Measurements from ENCODE around the gene MYD88.

MYD88 gene

DNA sequence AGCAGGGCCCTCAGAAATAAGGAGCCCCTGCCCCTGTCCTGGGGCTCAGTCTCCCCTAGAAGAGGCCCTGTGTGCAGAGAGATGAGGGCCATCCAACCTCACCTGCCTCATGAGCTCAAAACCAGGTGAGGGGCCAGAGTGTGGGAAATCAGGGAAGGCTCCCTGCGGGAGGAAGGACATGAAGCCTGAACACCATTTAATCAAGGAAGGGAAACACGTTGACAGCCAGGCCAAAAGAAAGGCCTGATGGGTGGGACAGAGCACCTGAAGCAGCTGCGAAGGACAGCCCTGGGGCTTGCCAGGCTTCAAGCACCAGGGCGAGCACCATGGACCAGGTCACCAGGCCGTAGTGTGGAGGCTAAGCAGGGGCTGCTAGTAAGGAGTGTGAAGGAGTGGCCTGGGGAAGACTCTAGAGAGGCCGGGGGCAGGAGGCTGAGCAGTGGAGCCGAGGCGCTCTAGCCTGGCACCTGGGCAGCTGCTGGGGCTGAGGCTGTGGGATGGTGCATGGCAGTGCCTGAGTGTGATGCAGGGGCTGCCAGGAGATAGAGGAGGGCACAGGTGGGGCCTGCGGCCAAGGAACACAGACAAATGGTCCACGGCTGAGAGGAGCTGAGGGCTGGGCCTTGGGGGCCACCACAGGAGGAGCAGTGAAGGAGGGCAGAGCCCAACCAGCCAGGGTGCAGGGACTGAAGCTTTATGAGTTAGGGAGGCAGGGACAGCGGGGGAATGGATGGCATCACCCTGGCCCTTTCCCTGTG lies 17.6 kb upstream of the MYD88 start:
- TF ChIP-seq FOXM1 (IDR thresholded peaks at IDR 0.05; ENCODE audit: borderline replicate concordance, low read depth) (no peak), NFIC (IDR thresholded peaks at IDR 0.05) (no peak), TCF12 (IDR thresholded peaks at IDR 0.05; ENCODE audit: low read depth) (no peak), EP300 (IDR thresholded peaks at IDR 0.05; ENCODE audit: borderline replicate concordance) (no peak), RAD21 (IDR thresholded peaks at IDR 0.05; ENCODE audit: low read depth) (no peak), TAF1 (IDR thresholded peaks at IDR 0.05; ENCODE audit: low read depth) (no peak), CREB1 (IDR thresholded peaks at IDR 0.05; ENCODE audit: low read depth) (no peak)
- TF ChIP-seq, protein P1, sequence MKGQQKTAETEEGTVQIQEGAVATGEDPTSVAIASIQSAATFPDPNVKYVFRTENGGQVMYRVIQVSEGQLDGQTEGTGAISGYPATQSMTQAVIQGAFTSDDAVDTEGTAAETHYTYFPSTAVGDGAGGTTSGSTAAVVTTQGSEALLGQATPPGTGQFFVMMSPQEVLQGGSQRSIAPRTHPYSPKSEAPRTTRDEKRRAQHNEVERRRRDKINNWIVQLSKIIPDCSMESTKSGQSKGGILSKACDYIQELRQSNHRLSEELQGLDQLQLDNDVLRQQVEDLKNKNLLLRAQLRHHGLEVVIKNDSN (IDR thresholded peaks at IDR 0.05): no peak
- TF ChIP-seq, protein P2, sequence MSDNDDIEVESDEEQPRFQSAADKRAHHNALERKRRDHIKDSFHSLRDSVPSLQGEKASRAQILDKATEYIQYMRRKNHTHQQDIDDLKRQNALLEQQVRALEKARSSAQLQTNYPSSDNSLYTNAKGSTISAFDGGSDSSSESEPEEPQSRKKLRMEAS (IDR thresholded peaks at IDR 0.05): no peak

DNA sequence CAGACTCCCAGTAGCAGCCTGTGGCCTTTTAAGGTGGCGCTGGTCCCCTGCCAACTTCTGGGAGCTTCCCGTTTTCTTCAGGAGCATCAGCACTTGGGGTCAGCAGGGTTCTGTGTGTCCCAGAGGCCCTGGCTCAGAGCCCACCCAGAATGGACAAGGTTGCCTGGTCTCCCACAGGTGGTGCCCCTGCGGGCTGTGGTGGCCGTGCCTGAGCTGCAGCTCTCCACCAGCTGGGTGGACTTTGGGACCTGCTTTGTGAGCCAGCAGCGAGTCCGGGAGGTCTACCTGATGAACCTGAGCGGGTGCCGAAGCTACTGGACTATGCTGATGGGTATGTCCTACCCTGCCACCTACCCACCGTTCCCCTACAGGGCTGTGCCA lies 17.0 kb upstream of the MYD88 start:
- no peak for TF ChIP-seq NFIC (IDR thresholded peaks at IDR 0.05)
- TF ChIP-seq, protein P3, sequence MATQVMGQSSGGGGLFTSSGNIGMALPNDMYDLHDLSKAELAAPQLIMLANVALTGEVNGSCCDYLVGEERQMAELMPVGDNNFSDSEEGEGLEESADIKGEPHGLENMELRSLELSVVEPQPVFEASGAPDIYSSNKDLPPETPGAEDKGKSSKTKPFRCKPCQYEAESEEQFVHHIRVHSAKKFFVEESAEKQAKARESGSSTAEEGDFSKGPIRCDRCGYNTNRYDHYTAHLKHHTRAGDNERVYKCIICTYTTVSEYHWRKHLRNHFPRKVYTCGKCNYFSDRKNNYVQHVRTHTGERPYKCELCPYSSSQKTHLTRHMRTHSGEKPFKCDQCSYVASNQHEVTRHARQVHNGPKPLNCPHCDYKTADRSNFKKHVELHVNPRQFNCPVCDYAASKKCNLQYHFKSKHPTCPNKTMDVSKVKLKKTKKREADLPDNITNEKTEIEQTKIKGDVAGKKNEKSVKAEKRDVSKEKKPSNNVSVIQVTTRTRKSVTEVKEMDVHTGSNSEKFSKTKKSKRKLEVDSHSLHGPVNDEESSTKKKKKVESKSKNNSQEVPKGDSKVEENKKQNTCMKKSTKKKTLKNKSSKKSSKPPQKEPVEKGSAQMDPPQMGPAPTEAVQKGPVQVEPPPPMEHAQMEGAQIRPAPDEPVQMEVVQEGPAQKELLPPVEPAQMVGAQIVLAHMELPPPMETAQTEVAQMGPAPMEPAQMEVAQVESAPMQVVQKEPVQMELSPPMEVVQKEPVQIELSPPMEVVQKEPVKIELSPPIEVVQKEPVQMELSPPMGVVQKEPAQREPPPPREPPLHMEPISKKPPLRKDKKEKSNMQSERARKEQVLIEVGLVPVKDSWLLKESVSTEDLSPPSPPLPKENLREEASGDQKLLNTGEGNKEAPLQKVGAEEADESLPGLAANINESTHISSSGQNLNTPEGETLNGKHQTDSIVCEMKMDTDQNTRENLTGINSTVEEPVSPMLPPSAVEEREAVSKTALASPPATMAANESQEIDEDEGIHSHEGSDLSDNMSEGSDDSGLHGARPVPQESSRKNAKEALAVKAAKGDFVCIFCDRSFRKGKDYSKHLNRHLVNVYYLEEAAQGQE (IDR thresholded peaks at IDR 0.05; ENCODE audit: low read depth): no peak
- TF ChIP-seq TEAD4 (IDR thresholded peaks at IDR 0.05): no peak
- TF ChIP-seq, protein P1 (IDR thresholded peaks at IDR 0.05): no peak
- no peak for TF ChIP-seq CEBPB (IDR thresholded peaks at IDR 0.05)
- TF ChIP-seq EGR1 (IDR thresholded peaks at IDR 0.05): no peak

DNA sequence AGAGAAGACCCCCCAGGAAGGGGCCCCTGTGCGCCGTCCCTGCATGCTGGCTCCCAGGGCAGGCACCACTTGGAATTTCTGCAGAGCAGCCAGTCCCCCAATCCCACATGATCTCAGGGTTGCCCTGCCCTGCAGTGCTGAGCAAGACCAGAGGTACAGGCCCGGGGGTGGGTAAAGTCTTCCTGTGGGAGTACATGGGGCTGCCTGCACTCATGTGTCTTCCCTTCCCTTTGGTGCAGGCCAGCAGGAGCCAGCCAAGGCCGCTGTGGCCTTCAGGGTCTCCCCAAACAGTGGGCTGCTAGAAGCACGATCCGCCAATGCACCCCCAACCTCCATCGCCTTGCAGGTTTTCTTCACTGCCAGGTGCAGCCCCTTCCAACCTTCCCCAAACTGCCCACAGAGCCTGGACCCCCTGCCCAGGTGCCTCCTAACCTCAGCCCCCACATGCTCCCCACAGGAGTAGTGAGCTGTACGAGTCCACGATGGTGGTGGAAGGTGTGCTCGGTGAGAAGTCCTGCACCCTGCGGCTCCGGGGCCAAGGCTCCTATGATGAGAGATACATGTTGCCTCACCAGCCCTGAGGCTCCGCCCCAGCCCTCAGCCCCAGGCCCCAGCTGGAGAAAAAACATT lies 16.5 kb upstream of the MYD88 start:
- TF ChIP-seq CREB1 (IDR thresholded peaks at IDR 0.05; ENCODE audit: low read depth): no peak
- TF ChIP-seq, protein P3 (IDR thresholded peaks at IDR 0.05; ENCODE audit: low read depth): no peak
- TF ChIP-seq TEAD4 (IDR thresholded peaks at IDR 0.05): no peak
- TF ChIP-seq NFIC (IDR thresholded peaks at IDR 0.05): no peak
- TF ChIP-seq, protein P2 (IDR thresholded peaks at IDR 0.05): no peak
- no peak for TF ChIP-seq TAF1 (IDR thresholded peaks at IDR 0.05; ENCODE audit: low read depth)
- TF ChIP-seq RAD21 (IDR thresholded peaks at IDR 0.05; ENCODE audit: low read depth): no peak
- TF ChIP-seq FOXM1 (IDR thresholded peaks at IDR 0.05; ENCODE audit: borderline replicate concordance, low read depth): no peak
- TF ChIP-seq, protein P1 (IDR thresholded peaks at IDR 0.05): no peak
- no peak for TF ChIP-seq CEBPB (IDR thresholded peaks at IDR 0.05)
- TF ChIP-seq TCF12 (IDR thresholded peaks at IDR 0.05; ENCODE audit: low read depth): no peak
- TF ChIP-seq EP300 (IDR thresholded peaks at IDR 0.05; ENCODE audit: borderline replicate concordance): no peak

DNA sequence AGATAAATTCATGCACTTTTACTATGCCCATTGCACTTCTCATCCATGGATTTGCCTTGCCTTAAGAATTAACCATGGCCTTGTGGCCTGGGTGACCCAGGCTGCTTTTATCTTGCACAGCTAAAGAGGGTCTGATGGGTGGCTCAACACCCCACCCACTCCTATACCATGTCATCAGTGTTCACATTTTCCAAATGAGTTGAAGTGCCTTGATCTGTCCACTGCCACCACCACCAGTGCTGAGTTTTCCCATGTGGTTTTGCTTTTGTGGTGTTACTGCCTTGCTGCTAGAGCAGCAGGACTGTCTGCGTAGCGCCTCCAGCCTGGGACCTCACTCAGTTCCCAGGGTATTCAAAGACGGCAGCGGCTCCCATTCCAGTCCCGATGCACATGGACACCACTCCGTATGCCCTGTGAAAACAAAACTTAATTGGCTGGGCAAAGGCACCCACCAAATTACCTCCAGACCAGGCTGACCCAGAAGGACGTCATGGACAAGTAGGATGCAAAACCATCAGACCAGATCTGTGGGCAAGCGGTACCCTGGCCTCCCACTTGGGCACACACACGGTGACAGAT lies 15.7 kb upstream of the MYD88 start:
- TF ChIP-seq ZBTB7A (IDR thresholded peaks at IDR 0.05; ENCODE audit: low read depth) (no peak), FOXM1 (IDR thresholded peaks at IDR 0.05; ENCODE audit: borderline replicate concordance, low read depth) (no peak), CEBPB (IDR thresholded peaks at IDR 0.05) (no peak), NFIC (IDR thresholded peaks at IDR 0.05) (no peak), TAF1 (IDR thresholded peaks at IDR 0.05; ENCODE audit: low read depth) (no peak), EP300 (IDR thresholded peaks at IDR 0.05; ENCODE audit: borderline replicate concordance) (no peak), TCF12 (IDR thresholded peaks at IDR 0.05; ENCODE audit: low read depth) (no peak), EGR1 (IDR thresholded peaks at IDR 0.05) (no peak), YY1 (IDR thresholded peaks at IDR 0.05; ENCODE audit: low read depth) (no peak), RAD21 (IDR thresholded peaks at IDR 0.05; ENCODE audit: low read depth) (no peak), TEAD4 (IDR thresholded peaks at IDR 0.05) (no peak), CREB1 (IDR thresholded peaks at IDR 0.05; ENCODE audit: low read depth) (no peak)
- TF ChIP-seq, protein P2 (IDR thresholded peaks at IDR 0.05): no peak
- TF ChIP-seq, protein P1 (IDR thresholded peaks at IDR 0.05): no peak
- TF ChIP-seq, protein P3 (IDR thresholded peaks at IDR 0.05; ENCODE audit: low read depth): no peak
